ENCODE data around the gene MAPK14. TPM values are rescaled to one million over a fixed set of nuclear protein-coding genes. Genes with fewer than 3 reads are reported as not detected.

Gene MAPK14
- total and polyA plus RNA-seq, 2 of the 4 experiments (the other 2 are of a cell fraction), result 28.4 to 74.4 TPM

- Histone ChIP-seq H2BK20ac (ENCODE audit: low read depth, low read length) (no peak overlapping the region), H3K4me3 (ENCODE audit: insufficient read depth, low read depth, low read length) (no peak overlapping the region), H3K36me3 (ENCODE audit: control insufficient read depth, insufficient read depth, low read length) (peaks cover 2% of the 10 kb centered on the region; the same call in 1 of the 2 replicates), H2BK5ac (ENCODE audit: low read depth, low read length, poor library complexity, severe bottlenecking) (no peak overlapping the region), H3K18ac (ENCODE audit: low read depth, low read length) (no peak overlapping the region), H3K27ac (ENCODE audit: insufficient read depth, low read length) (no peak overlapping the region), H3K4me1 (ENCODE audit: control insufficient read depth, insufficient read depth, low read length) (peaks cover 7% of the 10 kb centered on the region), H2BK120ac (ENCODE audit: low read depth, low read length) (no peak overlapping the region), H3K4me2 (ENCODE audit: low read depth, low read length) (no peak overlapping the region), H3K9ac (ENCODE audit: low read depth, low read length) (no peak overlapping the region), H2AK9ac (replicated peaks; ENCODE audit: low read depth, low read length, poor library complexity) (no peak overlapping the region), H4K5ac (ENCODE audit: low read depth, low read length) (no peak overlapping the region), H3K27me3 (ENCODE audit: control insufficient read depth, insufficient read depth, low read length) (no peaks in the 10 kb centered on the region), H3K4ac (ENCODE audit: low read depth, low read length) (no peak overlapping the region), H2AK5ac (ENCODE audit: low read depth, low read length) (no peak overlapping the region), H4K91ac (ENCODE audit: insufficient read depth, low read depth, low read length) (no peak overlapping the region), H3K56ac (ENCODE audit: extremely low read depth, insufficient read depth, low read length) (no peak overlapping the region), H3K79me1 (ENCODE audit: low read depth in 1 of 2, low read length in 2 of 2) (no peaks in the 10 kb centered on the region), H4K8ac (ENCODE audit: low read depth in 2 of 2, low read length in 2 of 2) (no peak overlapping the region; a peak in 1 of 4 replicates), H2AFZ (replicated peaks; ENCODE audit: low read length, poor library complexity) (no peak overlapping the region), H2BK15ac (ENCODE audit: low read depth, low read length) (no peak overlapping the region), H3K14ac (replicated peaks; ENCODE audit: low read depth, low read length) (no peak overlapping the region), H3K9me3 (ENCODE audit: control insufficient read depth, insufficient read depth, low read length) (no peaks in the 10 kb centered on the region), H4K20me1 (ENCODE audit: insufficient read depth, low read length) (no peaks in the 10 kb centered on the region), H3K9me1 (ENCODE audit: insufficient read depth, low read length) (peaks cover 5% of the 10 kb centered on the region; the same call in 1 of the 2 replicates), H3K23ac (ENCODE audit: low read depth, low read length) (no peak overlapping the region)
- POLR2A ChIA-PET (ENCODE audit: unreplicated experiment), result no interaction called here
- dilution Hi-C loops (cut with HindIII; ENCODE audit: low sequenced_read_pairs, unreplicated experiment), result no loop called here
- TF ChIP-seq ELK1 (IDR thresholded peaks at IDR 0.05; ENCODE audit: borderline replicate concordance, low read depth, low read length) (no peak), RAD21 (IDR thresholded peaks at IDR 0.05; ENCODE audit: low read length) (no peak), CEBPB (IDR thresholded peaks at IDR 0.05; ENCODE audit: low read depth, low read length) (no peak), MAZ (IDR thresholded peaks at IDR 0.05; ENCODE audit: borderline replicate concordance, low read depth, low read length) (no peak), RCOR1 (IDR thresholded peaks at IDR 0.05; ENCODE audit: insufficient replicate concordance, low read length) (no peak), CTCF (conservative IDR thresholded peaks at IDR 0.05; ENCODE audit: low read depth, low read length) (no peak), BHLHE40 (IDR thresholded peaks at IDR 0.05; ENCODE audit: low read depth, low read length) (no peak), POLR2A (IDR thresholded peaks at IDR 0.05; ENCODE audit: low read depth, low read length) (no peak), MXI1 (IDR thresholded peaks at IDR 0.05; ENCODE audit: borderline replicate concordance, low read depth, low read length) (no peak), CHD1 (IDR thresholded peaks at IDR 0.05; ENCODE audit: low read depth, low read length) (no peak), NFE2L2 (IDR thresholded peaks at IDR 0.05; ENCODE audit: low read depth, low read length) (no peak), USF2 (IDR thresholded peaks at IDR 0.05; ENCODE audit: low read depth, low read length) (no peak), RFX5 (IDR thresholded peaks at IDR 0.05; ENCODE audit: low read depth, low read length) (no peak), MAFK (IDR thresholded peaks at IDR 0.05; ENCODE audit: low read depth, low read length) (no peak), SMC3 (IDR thresholded peaks at IDR 0.05; ENCODE audit: low read depth, low read length) (no peak), FOS (IDR thresholded peaks at IDR 0.05; ENCODE audit: low read depth, low read length) (no peak)
- 66% methylated on average over 5 of the region's 10 CpGs; no CpG with 5 or more reads in 1 of the 2 experiments for WGBS, 2 experiments (ENCODE audit: extremely low coverage in 2 of 2, insufficient read length in 1 of 2)
- DNase-seq (no peak), ATAC-seq (ENCODE audit: low read depth) (no peak)
- BruUV-seq (replicated peaks), result no TSS peak
- in situ Hi-C loops (cut with MboI; ENCODE audit: low sequenced_read_pairs), result loop anchor here (5.0 kb wide), 1 partner anchor 82 kb away; no protein-coding TSS in a partner anchor
- intact Hi-C loops (cut with micrococcal nuclease), result no loop called here
- CTCF ChIA-PET, result interaction anchor here (0.8 kb wide), 1 partner anchor 221 kb away, joined by 3 read pairs; no protein-coding TSS in a partner anchor
Measured at GRCh38 chr6:36120539-36120938, 92.9 kb downstream of the MAPK14 start.
